Esophagus squamous epithelium (tissue), 4 donors: Measurements from ENCODE around the gene LORICRIN.

ENCODE experiments used
- POLR2A ChIP-seq, 4 donors: fragments of 450-650 bp; IDR thresholded peaks; one replicate each; pipeline ENCODE4 v1.6.1; 2017; ENCODE audit warnings: antibody characterized with exemption in 4 of 4, mild to moderate bottlenecking in 4 of 4, moderate library complexity in 3 of 4
- TF ChIP-seq, protein P1 (sequence below), 6 experiments: fragments of 450-650 bp in 4 of 6; fragments of 200-600 bp in 2 of 6; sonication (generic) in 2 of 6; IDR thresholded peaks; one replicate each; pipeline ENCODE4 v1.5.1; 2016 to 2019; ENCODE audit warnings: antibody characterized with exemption in 6 of 6, mild to moderate bottlenecking in 4 of 6, moderate library complexity in 4 of 6

DNA sequence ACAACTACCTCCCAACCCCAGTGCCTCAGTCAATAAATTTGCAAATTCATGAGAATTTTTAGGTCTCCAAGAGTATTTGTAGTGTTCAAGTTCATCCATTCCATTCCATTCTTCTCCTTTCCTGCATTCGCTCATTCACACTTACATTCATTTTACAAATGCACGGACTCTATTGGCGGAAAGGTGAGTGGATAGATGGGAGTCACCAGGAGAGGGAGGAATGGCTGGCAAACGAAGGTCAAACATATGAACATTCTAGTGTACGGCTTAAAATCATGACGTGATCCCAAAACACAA, 2.5 kb downstream of the LORICRIN start:
- TF ChIP-seq POLR2A (IDR thresholded peaks at IDR 0.05): no peak
- TF ChIP-seq, protein P1, sequence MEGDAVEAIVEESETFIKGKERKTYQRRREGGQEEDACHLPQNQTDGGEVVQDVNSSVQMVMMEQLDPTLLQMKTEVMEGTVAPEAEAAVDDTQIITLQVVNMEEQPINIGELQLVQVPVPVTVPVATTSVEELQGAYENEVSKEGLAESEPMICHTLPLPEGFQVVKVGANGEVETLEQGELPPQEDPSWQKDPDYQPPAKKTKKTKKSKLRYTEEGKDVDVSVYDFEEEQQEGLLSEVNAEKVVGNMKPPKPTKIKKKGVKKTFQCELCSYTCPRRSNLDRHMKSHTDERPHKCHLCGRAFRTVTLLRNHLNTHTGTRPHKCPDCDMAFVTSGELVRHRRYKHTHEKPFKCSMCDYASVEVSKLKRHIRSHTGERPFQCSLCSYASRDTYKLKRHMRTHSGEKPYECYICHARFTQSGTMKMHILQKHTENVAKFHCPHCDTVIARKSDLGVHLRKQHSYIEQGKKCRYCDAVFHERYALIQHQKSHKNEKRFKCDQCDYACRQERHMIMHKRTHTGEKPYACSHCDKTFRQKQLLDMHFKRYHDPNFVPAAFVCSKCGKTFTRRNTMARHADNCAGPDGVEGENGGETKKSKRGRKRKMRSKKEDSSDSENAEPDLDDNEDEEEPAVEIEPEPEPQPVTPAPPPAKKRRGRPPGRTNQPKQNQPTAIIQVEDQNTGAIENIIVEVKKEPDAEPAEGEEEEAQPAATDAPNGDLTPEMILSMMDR (IDR thresholded peaks at IDR 0.05): no peak
